Skeletal muscle cell (primary cell): Measurements from ENCODE around the gene BRMS1L.
A peak's percentile ranks its signal among the peaks of the same experiment; 100 is the strongest.
"Not testable (repeated sequence)": the region's sequence is repeated elsewhere in the genome, so short reads cannot be mapped to it uniquely, and the experiment has no call there.

ENCODE experiments used
- DNase-seq: peaks from one replicate; pipeline ENCODE4 v3.0.0-alpha.2; 2010; ENCODE audit warnings: low read depth
- H3K4me3 ChIP-seq: 2 replicates; pipeline ENCODE4 v1.5.1; 2011; ENCODE audit warnings: low read depth, mild to moderate bottlenecking, control low read depth, low read length, moderate library complexity

The BRMS1L gene, protein sequence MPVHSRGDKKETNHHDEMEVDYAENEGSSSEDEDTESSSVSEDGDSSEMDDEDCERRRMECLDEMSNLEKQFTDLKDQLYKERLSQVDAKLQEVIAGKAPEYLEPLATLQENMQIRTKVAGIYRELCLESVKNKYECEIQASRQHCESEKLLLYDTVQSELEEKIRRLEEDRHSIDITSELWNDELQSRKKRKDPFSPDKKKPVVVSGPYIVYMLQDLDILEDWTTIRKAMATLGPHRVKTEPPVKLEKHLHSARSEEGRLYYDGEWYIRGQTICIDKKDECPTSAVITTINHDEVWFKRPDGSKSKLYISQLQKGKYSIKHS

DNA sequence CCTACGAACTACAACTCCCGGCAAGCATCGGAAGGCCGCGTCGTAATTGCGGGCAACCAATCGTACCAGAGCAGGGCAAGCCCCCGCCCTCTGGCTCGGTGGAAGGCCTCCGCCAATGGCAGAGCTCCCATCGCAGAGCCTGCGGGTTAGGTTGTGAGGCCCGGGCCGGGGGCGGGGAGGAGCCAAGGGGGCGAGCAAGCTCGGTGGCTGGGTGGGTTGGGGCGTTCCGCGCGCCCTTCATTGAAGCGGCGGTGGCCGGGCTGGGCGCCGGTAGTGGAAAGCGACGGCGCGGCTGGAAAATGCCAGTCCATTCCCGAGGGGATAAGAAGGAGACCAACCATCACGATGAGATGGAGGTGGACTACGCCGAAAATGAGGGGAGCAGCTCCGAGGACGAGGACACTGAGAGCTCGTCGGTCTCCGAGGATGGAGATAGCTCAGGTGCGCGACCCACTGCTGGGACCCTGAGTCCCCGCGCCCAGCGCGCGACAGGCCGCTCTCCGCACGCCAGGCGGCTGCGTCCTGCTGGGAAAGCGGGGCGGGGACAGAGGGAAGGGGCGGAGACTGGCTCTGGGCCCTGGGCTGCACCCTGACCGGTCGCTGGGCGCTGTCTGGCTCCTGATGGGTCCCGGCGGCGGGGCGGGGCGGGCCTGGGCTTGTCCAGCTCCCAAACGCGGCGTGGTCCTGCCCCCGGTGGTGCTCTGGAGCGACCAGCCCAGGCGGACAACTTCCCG, at the start of gene BRMS1L:
Gene BRMS1L (plus strand): TSS at position 121 of the 734 bp plus-strand sequence. CDS start 179 bp downstream, at position 300.
- H3K4me3 ChIP-seq = peak within 1 kb of the TSS; percentile 91
- DNase-seq = peak; percentile 98

GRCh38 chr14:35776823-35777222, 49.3 kb upstream of the BRMS1L start:
- H3K4me3 ChIP-seq = no peak overlapping the region
- no peak for DNase-seq

DNA sequence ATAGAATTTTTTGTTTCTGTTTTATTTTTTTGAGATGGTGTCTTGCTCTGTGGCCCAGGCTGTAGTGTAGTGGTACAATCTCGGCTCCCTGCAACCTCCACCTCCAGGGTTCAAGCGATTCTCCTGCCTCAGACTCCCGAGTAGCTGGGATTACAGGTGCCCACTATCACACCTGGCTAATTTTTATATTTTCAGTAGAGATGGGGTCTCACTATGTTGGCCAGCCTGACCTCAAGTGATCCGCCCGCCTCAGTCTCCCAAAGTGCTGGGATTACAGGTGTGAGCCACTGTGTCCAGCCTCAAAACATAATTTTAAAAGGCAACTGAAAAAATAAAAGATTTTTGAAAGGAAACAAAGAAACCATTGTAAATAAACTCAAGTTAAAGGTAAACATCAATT, 48.6 kb upstream of the BRMS1L start:
- not testable (repeated sequence) for DNase-seq, H3K4me3 ChIP-seq

DNA sequence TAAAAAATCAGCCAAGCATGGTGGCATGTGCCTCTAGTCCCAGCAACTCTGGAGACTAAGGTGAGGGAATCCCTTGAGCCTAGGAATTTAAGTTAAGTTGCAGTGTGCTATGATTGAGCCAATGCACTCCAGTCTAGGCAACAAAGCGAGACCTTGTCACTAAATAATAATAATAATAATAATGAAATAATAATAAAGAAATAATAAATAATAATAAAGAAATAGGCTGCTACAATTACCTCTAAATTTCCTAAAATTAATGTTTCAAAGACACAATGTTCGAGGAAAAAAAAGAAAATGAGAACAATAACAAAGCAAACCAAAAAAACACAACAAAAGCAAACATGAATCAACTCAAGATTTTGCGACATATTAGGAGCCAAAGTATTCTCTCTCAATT, 46.8 kb upstream of the BRMS1L start:
- H3K4me3 ChIP-seq = no peak overlapping the region
- no peak for DNase-seq

DNA sequence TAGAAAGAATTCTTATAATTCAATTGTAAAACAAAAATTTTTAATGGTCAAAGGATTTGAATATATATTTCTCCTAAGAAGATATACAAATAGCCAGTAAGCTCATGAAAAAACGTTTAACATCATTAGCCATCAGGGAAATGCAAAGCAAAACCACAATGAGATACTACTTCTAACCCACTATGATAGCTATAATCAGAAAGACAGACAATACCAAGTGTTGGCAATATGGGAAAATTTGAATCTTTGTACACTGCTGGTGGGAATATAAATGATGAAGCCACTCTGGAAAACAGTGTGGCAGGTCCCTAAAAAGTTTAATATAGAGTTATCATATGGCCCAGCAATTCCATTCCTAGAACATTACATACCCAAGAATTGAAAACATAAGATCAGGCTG, 42.4 kb upstream of the BRMS1L start:
- DNase-seq = no peak
- no peak overlapping the region for H3K4me3 ChIP-seq

- no peak overlapping the region for H3K4me3 ChIP-seq
- DNase-seq = no peak
These were observed 39.3 kb upstream of the BRMS1L start for GRCh38 chr14:35786856-35787255.

DNA sequence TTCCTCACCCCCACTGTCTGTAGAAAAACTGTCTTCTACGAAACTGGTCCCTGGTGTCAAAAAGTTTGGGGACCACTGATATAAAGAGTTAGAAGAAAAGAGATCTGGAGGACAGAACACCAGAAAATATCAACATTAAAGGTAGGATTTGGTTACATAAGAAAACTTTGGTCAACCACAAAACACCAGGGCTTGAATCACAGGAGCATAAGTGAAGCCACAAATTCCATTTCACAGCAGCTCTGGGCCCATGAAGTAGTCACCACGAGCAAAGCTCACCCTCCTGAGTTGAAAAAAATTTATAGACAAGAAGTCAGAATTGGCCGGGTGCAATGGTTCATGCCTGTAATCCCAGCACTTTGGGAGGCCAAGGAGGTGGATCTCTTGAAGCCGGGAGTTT, 36.5 kb upstream of the BRMS1L start:
- H3K4me3 ChIP-seq = no peak overlapping the region
- DNase-seq = no peak

DNA sequence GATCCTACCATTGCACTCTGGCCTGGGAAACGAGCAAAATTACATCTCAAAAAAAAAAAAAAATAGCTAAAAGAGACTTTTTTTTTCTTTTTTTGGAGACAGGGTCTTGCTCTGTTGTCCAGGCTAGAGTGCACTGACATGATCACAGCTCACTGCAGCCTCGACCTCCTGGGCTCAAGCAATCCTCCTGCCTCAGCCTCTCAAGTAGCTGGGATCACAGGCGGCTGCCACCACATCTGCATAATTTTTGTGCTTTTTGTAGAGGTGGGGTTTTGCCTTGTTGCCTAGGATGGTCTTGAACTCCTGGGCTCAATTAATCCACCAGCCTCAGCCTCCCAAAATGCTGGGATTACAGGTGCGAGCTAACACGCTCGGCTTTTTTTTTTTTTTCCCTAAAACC, 28.3 kb upstream of the BRMS1L start:
- no peak for DNase-seq
- H3K4me3 ChIP-seq = no peak overlapping the region

- H3K4me3 ChIP-seq = no peak overlapping the region
- no peak for DNase-seq
These were observed 19.9 kb upstream of the BRMS1L start for GRCh38 chr14:35806006-35806907.

DNA sequence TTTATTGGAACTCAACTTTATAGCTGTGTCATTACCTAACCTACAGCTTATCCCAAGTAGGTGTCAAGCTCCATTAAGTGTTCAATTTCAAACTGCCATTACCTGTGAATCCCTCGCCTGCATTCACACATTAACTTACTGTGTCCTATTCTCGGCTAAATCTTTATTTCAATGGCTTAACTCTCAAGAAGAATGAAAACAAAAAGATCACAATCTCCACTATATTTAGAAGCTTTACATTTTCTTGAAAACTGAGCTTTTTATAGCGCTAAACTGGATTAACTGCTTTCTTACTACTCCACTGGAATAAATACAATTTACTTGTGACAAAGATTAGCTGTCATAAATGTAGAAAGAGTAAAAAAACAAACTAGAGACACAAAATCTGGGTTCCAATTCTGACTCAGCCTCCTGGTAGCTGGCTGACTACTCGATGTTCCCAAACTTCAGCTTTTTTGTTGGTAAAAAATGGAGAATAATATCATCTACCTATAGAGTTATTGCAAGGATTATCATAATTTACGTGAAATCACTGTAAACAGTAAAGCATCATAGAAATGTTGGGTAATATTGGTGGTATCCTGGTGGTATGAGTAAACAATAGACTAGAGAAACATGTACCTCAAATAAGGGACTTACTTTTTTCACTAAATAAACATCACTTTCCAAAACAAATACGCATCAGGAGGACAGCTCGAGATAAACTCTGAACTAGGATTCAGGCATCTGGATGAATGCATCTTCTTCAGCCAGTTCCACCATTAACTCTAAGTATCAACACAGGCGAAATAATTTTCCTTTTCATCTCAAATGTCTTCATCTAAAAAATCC, 18.8 kb upstream of the BRMS1L start:
- peak overlapping the region; percentile 81 for H3K4me3 ChIP-seq
- no peak for DNase-seq

DNA sequence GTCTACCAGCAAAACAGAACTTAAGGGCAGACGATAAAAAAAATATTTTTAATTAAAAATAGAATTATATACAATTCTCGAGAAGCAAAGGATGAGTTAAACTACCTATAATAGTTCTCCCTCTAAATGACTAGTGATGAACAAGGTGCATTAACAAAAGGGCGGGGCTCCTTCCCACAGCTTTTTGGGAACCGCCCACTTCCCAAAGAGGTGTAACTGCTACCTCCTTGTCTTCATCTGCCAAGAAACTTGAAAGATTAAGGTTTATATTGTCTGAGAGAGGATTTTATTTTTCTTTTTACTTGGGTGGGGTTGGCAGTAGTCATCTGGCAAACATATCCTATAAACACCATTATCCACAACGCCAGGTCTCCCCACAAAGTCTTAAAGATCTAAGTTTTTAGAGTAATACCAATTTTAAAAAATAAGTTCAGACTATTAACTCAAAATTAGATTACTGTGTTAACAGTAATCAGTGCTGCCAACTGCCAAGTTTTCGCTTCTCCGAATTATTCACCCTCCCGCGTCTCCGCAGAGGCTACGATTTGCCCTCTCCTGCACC, 18.0 kb upstream of the BRMS1L start:
- H3K4me3 ChIP-seq = peak overlapping the region; percentile 81
- no peak for DNase-seq

DNA sequence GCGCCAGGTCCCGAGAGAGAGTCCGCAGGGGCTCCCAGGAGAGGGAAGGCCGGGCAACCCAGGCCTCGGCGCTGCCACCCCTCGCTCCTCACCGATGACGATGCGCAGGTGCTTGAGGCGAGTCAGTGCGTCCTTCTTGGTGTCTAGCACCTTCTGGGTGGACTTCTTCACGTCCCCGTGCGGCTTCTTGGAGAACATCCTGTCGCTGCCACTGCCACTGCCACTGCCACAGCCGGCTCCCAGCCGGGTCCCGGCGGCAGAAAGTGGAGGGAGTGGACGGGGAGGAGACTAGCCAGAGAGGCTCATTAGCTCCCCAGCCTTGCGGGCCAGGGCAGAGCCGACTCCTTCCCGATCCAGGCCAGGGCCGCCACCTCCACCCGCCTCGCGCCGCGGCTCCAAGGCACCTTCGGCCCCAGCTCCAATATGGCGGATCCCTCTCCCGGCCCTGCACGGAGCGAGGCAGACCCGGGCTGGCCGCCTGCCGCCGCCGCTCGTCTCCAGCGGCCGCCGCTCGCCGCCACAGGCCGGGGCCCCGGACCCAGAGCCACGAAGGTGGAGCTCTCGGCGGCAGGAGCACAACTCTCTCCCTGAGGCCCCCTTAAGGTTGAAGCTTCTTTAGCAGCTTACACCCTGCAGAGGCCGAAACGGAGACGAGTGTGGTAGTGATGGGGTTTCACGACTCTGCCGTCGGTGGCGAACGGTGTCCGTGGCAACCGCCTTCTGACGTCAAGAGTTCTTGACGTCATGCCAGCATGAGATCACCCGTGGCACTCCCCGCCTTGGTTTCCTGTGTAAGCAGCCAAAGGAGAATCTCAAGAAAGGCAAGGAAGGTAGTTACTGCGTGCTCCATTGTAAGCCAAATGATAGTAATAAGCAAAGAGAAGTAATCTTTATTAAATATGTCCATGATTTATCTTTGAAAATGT, 17.2 kb upstream of the BRMS1L start, which contains the start of gene RALGAPA1:
Gene RALGAPA1 (minus strand): TSS at position 658 of the 926 bp plus-strand sequence. CDS start 460 bp downstream, at position 198.
- peak within 1 kb of the TSS; percentile 81 for H3K4me3 ChIP-seq
- DNase-seq = peak; percentile 96

GRCh38 chr14:35809597-35809996, 16.5 kb upstream of the BRMS1L start:
- DNase-seq = no peak
- peak overlapping the region; percentile 81 for H3K4me3 ChIP-seq

DNA sequence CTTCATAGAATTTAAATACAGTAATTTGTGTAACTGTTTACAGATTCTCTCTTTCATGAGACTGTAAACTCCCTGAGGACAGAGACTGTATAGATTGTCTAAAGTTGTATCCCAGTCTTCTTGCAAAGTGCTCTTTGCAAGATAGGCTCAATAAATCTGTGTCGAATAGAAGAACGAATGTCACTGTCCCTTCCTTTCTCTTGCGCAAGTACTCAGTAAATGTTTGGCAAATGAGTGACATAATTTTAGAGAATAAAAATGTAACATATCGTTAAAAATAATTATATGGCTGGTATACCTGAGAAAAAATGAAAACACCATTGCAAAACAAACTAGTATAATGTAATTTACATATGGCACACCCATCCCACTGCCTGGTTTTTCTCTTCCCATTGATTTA, 15.2 kb upstream of the BRMS1L start:
- DNase-seq = no peak
- H3K4me3 ChIP-seq = no peak overlapping the region

DNA sequence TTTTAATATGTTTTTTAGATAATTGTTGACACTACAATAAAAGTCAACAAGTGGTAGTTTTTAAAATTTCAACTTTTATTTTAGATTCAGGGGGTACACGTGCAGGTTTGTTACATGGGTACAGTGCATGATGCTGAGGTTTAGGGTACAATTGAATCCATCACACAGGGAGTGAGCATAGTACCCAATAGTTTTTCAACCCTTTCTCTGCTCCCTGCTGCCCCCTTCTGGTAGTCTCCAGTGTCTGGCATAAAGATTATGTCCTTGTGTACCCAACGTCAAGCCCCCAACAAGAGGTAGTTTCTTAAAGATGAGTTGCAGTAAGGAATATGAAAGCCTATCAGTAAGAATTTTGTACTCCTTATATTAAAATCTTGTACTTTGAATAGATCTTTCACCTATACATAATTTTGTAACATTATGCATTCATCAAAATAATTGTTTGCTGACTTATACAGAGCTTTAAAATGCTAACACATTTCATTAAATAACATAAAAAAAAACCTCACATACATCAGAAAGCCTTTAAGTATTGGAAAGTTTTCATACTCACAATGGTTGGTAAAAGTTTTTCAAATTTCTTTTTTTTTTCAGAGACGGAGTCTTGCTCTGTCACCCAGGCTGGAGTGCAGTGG, 11.7 kb upstream of the BRMS1L start:
- no peak for DNase-seq
- no peak overlapping the region for H3K4me3 ChIP-seq

GRCh38 chr14:35818346-35819115, 7.6 kb upstream of the BRMS1L start:
- no peak overlapping the region for H3K4me3 ChIP-seq
- DNase-seq = no peak
